Panc1 (cell line): Measurements from ENCODE around the gene SLC26A3. TPM values are rescaled to one million over a fixed set of nuclear protein-coding genes. Genes with fewer than 3 reads are reported as not detected.

Experiments
- ATAC-seq: fragments of 200-7000 bp; cut with Tn5 transposase; 2 replicates; pipeline ENCODE4 v1.9.1; 2020; ENCODE audit warnings: mild to moderate bottlenecking, moderate library complexity
- BruUV-seq: library from RNA; stranded (reverse); fragments of 400-500 nt; replicated peaks from 2 replicates; lab custom pipeline; 2021; lab: Mats Ljungman, UMichigan
- CTCF ChIA-PET: fragments of 300-600 bp; sonication (Branson Sonifier 250); formaldehyde crosslinking; loops from one replicate; lab custom pipeline; 2022; ENCODE audit warnings: antibody characterized with exemption; lab: Charles Lee
- POLR2A ChIA-PET: fragments of 300-600 bp; sonication (Branson Sonifier 250); formaldehyde crosslinking; loops from one replicate; lab custom pipeline; 2022; ENCODE audit warnings: antibody characterized with exemption; lab: Charles Lee
- DNase-seq: peaks from one replicate; pipeline ENCODE4 v3.0.0-alpha.2; 2010; ENCODE audit warnings: low read depth, low spot score
- H3K27ac ChIP-seq: 2 replicates; pipeline ENCODE4 v1.5.1; 2011; ENCODE audit warnings: mild to moderate bottlenecking, low read length, inconsistent platforms
- H3K27me3 ChIP-seq: fragments of 200-500 bp; sonication (Bioruptor generic); 2 replicates; pipeline ENCODE4 v1.6.0; 2014; ENCODE audit warnings: low read length, inconsistent platforms; ENCODE audit not compliant: control insufficient read depth, insufficient read depth
- H3K36me3 ChIP-seq: fragments of 200-500 bp; sonication (Bioruptor generic); 2 replicates; pipeline ENCODE4 v1.5.1; 2014; ENCODE audit warnings: inconsistent platforms, mild to moderate bottlenecking, low read length, moderate library complexity; ENCODE audit not compliant: control insufficient read depth, insufficient read depth
- H3K4me1 ChIP-seq: 2 replicates; pipeline ENCODE4 v1.5.1; 2011; ENCODE audit warnings: inconsistent platforms, mild to moderate bottlenecking, low read length, moderate library complexity; ENCODE audit not compliant: control insufficient read depth, insufficient read depth
- H3K4me3 ChIP-seq, 2 experiments: 2 replicates each; pipeline ENCODE4 v1.5.1; 2011 to 2012; ENCODE audit warnings: low read depth in 2 of 2, low read length in 2 of 2, mild to moderate bottlenecking in 2 of 2, inconsistent platforms in 1 of 2, moderate library complexity in 1 of 2
- H3K9me3 ChIP-seq: fragments of 200-500 bp; sonication (Bioruptor generic); 2 replicates; pipeline ENCODE4 v1.5.1; 2014; ENCODE audit warnings: low read depth, mild to moderate bottlenecking, inconsistent platforms, low read length, moderate library complexity; ENCODE audit not compliant: control insufficient read depth, insufficient read depth
- POLR2AphosphoS5 ChIP-seq: IDR thresholded peaks from 2 replicates; pipeline ENCODE4 v1.6.1; 2012; ENCODE audit warnings: mild to moderate bottlenecking, low read depth, low read length, moderate library complexity
- SIN3A ChIP-seq: IDR thresholded peaks from 2 replicates; pipeline ENCODE4 v1.6.1; 2012; ENCODE audit warnings: low read depth, mild to moderate bottlenecking, low read length, moderate library complexity, borderline replicate concordance; ENCODE audit not compliant: insufficient read depth
- TCF7L2 ChIP-seq: IDR thresholded peaks from 2 replicates; pipeline ENCODE4 v1.6.1; 2011; ENCODE audit warnings: mild to moderate bottlenecking, low read depth, low read length, inconsistent platforms
- in situ Hi-C: cut with HindIII; loops from 2 replicates; pipeline ENCODE4 v1.10.0; 2016; ENCODE audit warnings: low sequenced_read_pairs, low pct_unique_long_range_greater_than_20kb
- intact Hi-C: fragments of 100-400 bp; cut with micrococcal nuclease; formaldehyde crosslinking; loops from one replicate; pipeline ENCODE4 v1.10.0; 2022; ENCODE audit not compliant: unreplicated experiment
- total RNA-seq: library from RNA; stranded (reverse); gene quantifications from one replicate; pipeline ENCODE4 v1.2.1, GENCODE V29; 2021; ENCODE audit not compliant: unreplicated experiment
- TF ChIP-seq, protein P1 (sequence below): fragments of 450-650 bp; IDR thresholded peaks from 2 replicates; pipeline ENCODE4 v1.5.1; 2017; ENCODE audit warnings: mild to moderate bottlenecking
- TF ChIP-seq, protein P2 (sequence below), 2 experiments: IDR thresholded peaks; 2 replicates each; pipeline ENCODE4 v1.6.1; 2011 to 2012; ENCODE audit warnings: low read depth in 2 of 2, control low read depth in 1 of 2, low read length in 1 of 2, mild to moderate bottlenecking in 1 of 2, moderate library complexity in 1 of 2; ENCODE audit not compliant: insufficient read depth in 1 of 2

The SLC26A3 gene
- total RNA-seq, 1 experiment from 2014 or later = 0.36 TPM

DNA sequence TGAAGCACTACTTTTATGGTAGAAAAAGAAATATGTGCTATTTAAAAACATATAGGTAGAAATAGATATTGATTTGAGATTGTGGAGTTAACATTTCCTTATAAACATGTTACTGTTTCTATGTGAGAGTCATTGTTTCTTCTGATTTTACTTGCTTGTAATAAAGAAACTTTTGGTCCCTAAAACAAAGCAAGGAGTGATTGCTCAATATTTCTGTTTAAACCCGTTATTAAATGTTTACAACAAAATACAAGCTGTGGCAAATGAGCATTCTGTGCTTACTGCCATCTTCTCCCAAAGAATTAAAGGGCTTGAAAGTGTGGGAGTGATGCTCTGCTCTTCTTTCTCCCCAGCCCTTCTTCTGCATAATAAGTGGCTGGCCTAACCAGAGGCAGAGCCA lies 81.7 kb downstream of the SLC26A3 start:
- intact Hi-C loops (loop anchor here (10.0 kb wide), 1 partner anchor 126 kb away; no protein-coding TSS in a partner anchor), in situ Hi-C loops (no loop called here)
- peaks cover 3% of the 10 kb centered on the region; the same call in 1 of the 2 replicates for H3K27me3 ChIP-seq
- POLR2A ChIA-PET = no interaction called here
- BruUV-seq = no TSS peak
- no peak for ATAC-seq
- no peaks in the 10 kb centered on the region for H3K36me3 ChIP-seq
- H3K4me3 ChIP-seq = no peak overlapping the region
- H3K27ac ChIP-seq = no peak overlapping the region
- CTCF ChIA-PET = no interaction called here
- DNase-seq = no peak
- no peaks in the 10 kb centered on the region for H3K4me1 ChIP-seq
- TF ChIP-seq, protein P1, sequence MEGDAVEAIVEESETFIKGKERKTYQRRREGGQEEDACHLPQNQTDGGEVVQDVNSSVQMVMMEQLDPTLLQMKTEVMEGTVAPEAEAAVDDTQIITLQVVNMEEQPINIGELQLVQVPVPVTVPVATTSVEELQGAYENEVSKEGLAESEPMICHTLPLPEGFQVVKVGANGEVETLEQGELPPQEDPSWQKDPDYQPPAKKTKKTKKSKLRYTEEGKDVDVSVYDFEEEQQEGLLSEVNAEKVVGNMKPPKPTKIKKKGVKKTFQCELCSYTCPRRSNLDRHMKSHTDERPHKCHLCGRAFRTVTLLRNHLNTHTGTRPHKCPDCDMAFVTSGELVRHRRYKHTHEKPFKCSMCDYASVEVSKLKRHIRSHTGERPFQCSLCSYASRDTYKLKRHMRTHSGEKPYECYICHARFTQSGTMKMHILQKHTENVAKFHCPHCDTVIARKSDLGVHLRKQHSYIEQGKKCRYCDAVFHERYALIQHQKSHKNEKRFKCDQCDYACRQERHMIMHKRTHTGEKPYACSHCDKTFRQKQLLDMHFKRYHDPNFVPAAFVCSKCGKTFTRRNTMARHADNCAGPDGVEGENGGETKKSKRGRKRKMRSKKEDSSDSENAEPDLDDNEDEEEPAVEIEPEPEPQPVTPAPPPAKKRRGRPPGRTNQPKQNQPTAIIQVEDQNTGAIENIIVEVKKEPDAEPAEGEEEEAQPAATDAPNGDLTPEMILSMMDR = no peak
- no peak for TF ChIP-seq TCF7L2
- no peaks in the 10 kb centered on the region for H3K9me3 ChIP-seq

DNA sequence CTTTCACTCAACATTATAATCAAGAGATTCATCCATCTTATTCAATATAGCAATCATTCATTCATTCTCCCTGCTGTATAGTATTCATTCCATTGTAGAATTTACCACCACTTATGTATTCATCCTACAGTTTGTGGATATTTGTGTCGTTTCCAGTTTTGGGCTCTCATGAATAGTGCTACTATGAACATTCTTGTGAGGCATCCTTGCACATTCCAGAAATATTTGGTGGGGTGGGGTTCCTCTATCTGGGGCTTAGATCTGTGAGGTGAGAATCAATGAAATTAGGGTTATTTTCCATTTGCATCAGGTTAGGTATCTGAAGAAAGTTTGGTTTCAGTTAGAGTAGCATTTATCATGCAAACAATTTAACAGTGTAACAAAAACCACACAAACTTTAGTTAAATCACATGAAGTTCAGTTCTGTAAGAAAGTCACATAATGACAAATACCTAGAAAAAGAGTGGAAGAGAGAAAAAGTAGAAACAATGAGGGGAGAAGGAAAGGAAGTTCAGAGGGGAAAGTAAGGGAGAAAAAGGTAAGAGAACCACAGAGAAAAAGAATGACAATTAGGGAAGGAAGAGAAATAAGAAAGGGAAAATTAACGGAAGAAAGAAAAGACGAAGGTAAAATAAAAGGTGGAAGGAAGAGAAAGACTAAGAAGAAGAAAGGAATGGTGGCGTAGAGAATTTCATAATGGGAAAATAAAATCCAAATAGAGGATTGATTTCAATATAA lies 84.4 kb downstream of the SLC26A3 start:
- POLR2A ChIA-PET = no interaction called here
- in situ Hi-C loops (no loop called here), intact Hi-C loops (no loop called here)
- no peaks in the 10 kb centered on the region for H3K4me1 ChIP-seq
- BruUV-seq = no TSS peak
- H3K27ac ChIP-seq = no peak overlapping the region
- TF ChIP-seq, protein P2, sequence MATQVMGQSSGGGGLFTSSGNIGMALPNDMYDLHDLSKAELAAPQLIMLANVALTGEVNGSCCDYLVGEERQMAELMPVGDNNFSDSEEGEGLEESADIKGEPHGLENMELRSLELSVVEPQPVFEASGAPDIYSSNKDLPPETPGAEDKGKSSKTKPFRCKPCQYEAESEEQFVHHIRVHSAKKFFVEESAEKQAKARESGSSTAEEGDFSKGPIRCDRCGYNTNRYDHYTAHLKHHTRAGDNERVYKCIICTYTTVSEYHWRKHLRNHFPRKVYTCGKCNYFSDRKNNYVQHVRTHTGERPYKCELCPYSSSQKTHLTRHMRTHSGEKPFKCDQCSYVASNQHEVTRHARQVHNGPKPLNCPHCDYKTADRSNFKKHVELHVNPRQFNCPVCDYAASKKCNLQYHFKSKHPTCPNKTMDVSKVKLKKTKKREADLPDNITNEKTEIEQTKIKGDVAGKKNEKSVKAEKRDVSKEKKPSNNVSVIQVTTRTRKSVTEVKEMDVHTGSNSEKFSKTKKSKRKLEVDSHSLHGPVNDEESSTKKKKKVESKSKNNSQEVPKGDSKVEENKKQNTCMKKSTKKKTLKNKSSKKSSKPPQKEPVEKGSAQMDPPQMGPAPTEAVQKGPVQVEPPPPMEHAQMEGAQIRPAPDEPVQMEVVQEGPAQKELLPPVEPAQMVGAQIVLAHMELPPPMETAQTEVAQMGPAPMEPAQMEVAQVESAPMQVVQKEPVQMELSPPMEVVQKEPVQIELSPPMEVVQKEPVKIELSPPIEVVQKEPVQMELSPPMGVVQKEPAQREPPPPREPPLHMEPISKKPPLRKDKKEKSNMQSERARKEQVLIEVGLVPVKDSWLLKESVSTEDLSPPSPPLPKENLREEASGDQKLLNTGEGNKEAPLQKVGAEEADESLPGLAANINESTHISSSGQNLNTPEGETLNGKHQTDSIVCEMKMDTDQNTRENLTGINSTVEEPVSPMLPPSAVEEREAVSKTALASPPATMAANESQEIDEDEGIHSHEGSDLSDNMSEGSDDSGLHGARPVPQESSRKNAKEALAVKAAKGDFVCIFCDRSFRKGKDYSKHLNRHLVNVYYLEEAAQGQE (IDR thresholded peaks at IDR 0.05; ENCODE audit: insufficient read depth in 1 of 2, low read depth in 2 of 2, low read length in 1 of 2) = no peak
- TF ChIP-seq TCF7L2 (no peak), POLR2AphosphoS5 (no peak), SIN3A (no peak)
- TF ChIP-seq, protein P1 = no peak
- no peak overlapping the region for H3K4me3 ChIP-seq
- CTCF ChIA-PET = no interaction called here
- ATAC-seq = no peak
- H3K27me3 ChIP-seq = peaks cover 3% of the 10 kb centered on the region; the same call in 1 of the 2 replicates
- no peak for DNase-seq
- H3K36me3 ChIP-seq = no peaks in the 10 kb centered on the region
- no peaks in the 10 kb centered on the region for H3K9me3 ChIP-seq
